ENCODE measurements around the gene COL15A1. TPM values are rescaled to one million over a fixed set of nuclear protein-coding genes. Genes with fewer than 3 reads are reported as not detected.

COL15A1 gene
- total RNA-seq, 1 experiment from 2014 or later: not detected

GRCh38 chr9:98980291-98980690 is 36.6 kb downstream of the COL15A1 start:
- in situ Hi-C loops (cut with HindIII; ENCODE audit: low pct_unique_long_range_greater_than_20kb, low sequenced_read_pairs): no loop called here
- no peak for DNase-seq (ENCODE audit: low read depth)

- in situ Hi-C loops (cut with HindIII; ENCODE audit: low pct_unique_long_range_greater_than_20kb, low sequenced_read_pairs): no loop called here
- peak; percentile 33 for DNase-seq (ENCODE audit: low read depth)
Observed at GRCh38 chr9:98983295-98984268, 39.9 kb downstream of the COL15A1 start.

- in situ Hi-C loops (cut with HindIII; ENCODE audit: low pct_unique_long_range_greater_than_20kb, low sequenced_read_pairs): no loop called here
- no peak for DNase-seq (ENCODE audit: low read depth)
Observed at GRCh38 chr9:98985596-98985995, 41.9 kb downstream of the COL15A1 start.

GRCh38 chr9:98986866-98987651 is 43.4 kb downstream of the COL15A1 start:
- no peak for DNase-seq (ENCODE audit: low read depth)
- in situ Hi-C loops (cut with HindIII; ENCODE audit: low pct_unique_long_range_greater_than_20kb, low sequenced_read_pairs): no loop called here

- DNase-seq (ENCODE audit: low read depth): peak; percentile 95
Observed at GRCh38 chr9:98989036-98990000, 45.6 kb downstream of the COL15A1 start.

GRCh38 chr9:98990181-98990870 is 46.6 kb downstream of the COL15A1 start:
- in situ Hi-C loops (cut with HindIII; ENCODE audit: low pct_unique_long_range_greater_than_20kb, low sequenced_read_pairs): loop anchor here (10.0 kb wide), 1 partner anchor 146 kb away; no protein-coding TSS in a partner anchor
- DNase-seq (ENCODE audit: low read depth): no peak

More at GRCh38 chr9:98989036-98990000, 45.6 kb downstream of the COL15A1 start:
- in situ Hi-C loops (cut with HindIII; ENCODE audit: low pct_unique_long_range_greater_than_20kb, low sequenced_read_pairs): no loop called here

- in situ Hi-C loops (cut with HindIII; ENCODE audit: low pct_unique_long_range_greater_than_20kb, low sequenced_read_pairs): loop anchor here (10.0 kb wide), 1 partner anchor 147 kb away; no protein-coding TSS in a partner anchor
- DNase-seq (ENCODE audit: low read depth): no peak
Observed at GRCh38 chr9:98992107-98992884, 48.6 kb downstream of the COL15A1 start.

GRCh38 chr9:98992885-98993569 is 49.3 kb downstream of the COL15A1 start:
- in situ Hi-C loops (cut with HindIII; ENCODE audit: low pct_unique_long_range_greater_than_20kb, low sequenced_read_pairs): loop anchor here (10.0 kb wide), 1 partner anchor 148 kb away; no protein-coding TSS in a partner anchor
- peak; percentile 46 for DNase-seq (ENCODE audit: low read depth)

GRCh38 chr9:98993570-98993945 is 49.9 kb downstream of the COL15A1 start:
- peak; percentile 40 for DNase-seq (ENCODE audit: low read depth)
- in situ Hi-C loops (cut with HindIII; ENCODE audit: low pct_unique_long_range_greater_than_20kb, low sequenced_read_pairs): loop anchor here (10.0 kb wide), 1 partner anchor 149 kb away; no protein-coding TSS in a partner anchor

- in situ Hi-C loops (cut with HindIII; ENCODE audit: low pct_unique_long_range_greater_than_20kb, low sequenced_read_pairs): loop anchor here (10.0 kb wide), 1 partner anchor 150 kb away; no protein-coding TSS in a partner anchor
- DNase-seq (ENCODE audit: low read depth): no peak
Observed at GRCh38 chr9:98994172-98995058, 50.7 kb downstream of the COL15A1 start.

GRCh38 chr9:98995059-98995671 is 51.5 kb downstream of the COL15A1 start:
- no peak for DNase-seq (ENCODE audit: low read depth)
- in situ Hi-C loops (cut with HindIII; ENCODE audit: low pct_unique_long_range_greater_than_20kb, low sequenced_read_pairs): loop anchor here (10.0 kb wide), 1 partner anchor 150 kb away; no protein-coding TSS in a partner anchor

GRCh38 chr9:98995971-98996504 is 52.3 kb downstream of the COL15A1 start:
- no peak for DNase-seq (ENCODE audit: low read depth)
- in situ Hi-C loops (cut with HindIII; ENCODE audit: low pct_unique_long_range_greater_than_20kb, low sequenced_read_pairs): loop anchor here (10.0 kb wide), 1 partner anchor 151 kb away; no protein-coding TSS in a partner anchor

- no peak for DNase-seq (ENCODE audit: low read depth)
- in situ Hi-C loops (cut with HindIII; ENCODE audit: low pct_unique_long_range_greater_than_20kb, low sequenced_read_pairs): loop anchor here (10.0 kb wide), 1 partner anchor 153 kb away; no protein-coding TSS in a partner anchor
Observed at GRCh38 chr9:98997604-98998003, 53.9 kb downstream of the COL15A1 start.

All from Caki2 (cell line).